GM12801 (cell line): ENCODE measurements around the gene ANKFY1.

Experiments
- TF ChIP-seq, protein P1 (sequence below): IDR thresholded peaks from one replicate; pipeline ENCODE4 v1.5.1; 2011; ENCODE audit warnings: control low read depth; ENCODE audit not compliant: insufficient read length; ENCODE audit errors: extremely low read depth

Gene ANKFY1

DNA sequence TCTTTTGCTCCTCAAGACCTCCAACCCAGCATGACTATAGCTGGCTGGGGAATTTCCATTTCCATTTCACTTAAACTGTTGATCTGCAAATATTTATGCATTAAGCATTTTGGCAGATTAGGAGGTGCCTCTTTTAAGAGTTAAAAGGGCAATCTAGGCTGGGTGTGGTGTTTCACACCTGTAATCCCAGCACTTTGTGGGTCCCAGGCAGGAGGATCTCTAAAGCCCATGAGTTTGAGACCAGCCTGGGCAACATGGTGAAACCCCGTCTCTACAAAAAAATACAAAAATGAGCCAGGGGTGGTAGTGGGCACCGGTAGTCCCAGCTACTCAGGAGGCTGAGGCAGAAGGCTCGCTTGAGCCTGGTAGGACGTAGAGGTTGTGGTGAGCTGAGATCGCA is 17.1 kb downstream of the ANKFY1 start:
- TF ChIP-seq, protein P1, sequence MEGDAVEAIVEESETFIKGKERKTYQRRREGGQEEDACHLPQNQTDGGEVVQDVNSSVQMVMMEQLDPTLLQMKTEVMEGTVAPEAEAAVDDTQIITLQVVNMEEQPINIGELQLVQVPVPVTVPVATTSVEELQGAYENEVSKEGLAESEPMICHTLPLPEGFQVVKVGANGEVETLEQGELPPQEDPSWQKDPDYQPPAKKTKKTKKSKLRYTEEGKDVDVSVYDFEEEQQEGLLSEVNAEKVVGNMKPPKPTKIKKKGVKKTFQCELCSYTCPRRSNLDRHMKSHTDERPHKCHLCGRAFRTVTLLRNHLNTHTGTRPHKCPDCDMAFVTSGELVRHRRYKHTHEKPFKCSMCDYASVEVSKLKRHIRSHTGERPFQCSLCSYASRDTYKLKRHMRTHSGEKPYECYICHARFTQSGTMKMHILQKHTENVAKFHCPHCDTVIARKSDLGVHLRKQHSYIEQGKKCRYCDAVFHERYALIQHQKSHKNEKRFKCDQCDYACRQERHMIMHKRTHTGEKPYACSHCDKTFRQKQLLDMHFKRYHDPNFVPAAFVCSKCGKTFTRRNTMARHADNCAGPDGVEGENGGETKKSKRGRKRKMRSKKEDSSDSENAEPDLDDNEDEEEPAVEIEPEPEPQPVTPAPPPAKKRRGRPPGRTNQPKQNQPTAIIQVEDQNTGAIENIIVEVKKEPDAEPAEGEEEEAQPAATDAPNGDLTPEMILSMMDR, result no peak

DNA sequence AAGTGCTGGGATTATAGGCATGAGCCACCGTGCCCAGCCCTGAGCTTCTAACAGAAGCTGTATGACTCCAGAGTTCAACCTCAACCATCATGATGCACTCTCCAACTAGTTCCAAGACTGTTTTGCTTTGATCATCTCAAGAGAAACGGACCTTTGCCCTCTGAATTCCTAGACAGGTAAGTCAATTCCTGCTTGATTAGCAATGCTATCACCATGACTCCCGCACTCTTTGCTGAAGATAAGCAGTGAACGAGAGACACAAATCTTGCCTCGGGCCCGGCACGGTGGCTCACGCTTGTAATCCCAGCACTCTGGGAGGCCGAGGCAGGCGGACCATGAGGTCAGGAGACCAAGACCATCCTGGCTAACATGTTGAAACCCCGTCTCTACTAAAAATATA is 22.2 kb downstream of the ANKFY1 start:
- TF ChIP-seq, protein P1, result no peak

DNA sequence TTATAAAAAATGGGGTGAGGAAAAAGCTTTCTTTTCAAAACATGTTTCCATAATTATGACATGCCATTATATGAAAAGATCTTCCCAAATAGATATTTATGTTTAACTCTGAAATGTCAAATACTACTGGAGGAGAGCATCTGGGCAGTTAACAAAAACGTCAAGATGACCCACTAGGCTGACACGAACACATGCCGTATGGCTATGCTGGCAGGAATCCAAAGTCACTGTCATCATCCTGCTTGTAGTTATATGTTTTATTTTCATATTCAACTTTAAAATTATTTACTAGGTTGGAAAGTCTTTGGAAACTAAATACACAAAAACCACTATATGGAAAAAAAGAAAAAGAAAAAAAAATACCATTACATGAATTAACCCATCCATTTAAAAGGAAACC is 27.3 kb downstream of the ANKFY1 start:
- TF ChIP-seq, protein P1, result no peak

DNA sequence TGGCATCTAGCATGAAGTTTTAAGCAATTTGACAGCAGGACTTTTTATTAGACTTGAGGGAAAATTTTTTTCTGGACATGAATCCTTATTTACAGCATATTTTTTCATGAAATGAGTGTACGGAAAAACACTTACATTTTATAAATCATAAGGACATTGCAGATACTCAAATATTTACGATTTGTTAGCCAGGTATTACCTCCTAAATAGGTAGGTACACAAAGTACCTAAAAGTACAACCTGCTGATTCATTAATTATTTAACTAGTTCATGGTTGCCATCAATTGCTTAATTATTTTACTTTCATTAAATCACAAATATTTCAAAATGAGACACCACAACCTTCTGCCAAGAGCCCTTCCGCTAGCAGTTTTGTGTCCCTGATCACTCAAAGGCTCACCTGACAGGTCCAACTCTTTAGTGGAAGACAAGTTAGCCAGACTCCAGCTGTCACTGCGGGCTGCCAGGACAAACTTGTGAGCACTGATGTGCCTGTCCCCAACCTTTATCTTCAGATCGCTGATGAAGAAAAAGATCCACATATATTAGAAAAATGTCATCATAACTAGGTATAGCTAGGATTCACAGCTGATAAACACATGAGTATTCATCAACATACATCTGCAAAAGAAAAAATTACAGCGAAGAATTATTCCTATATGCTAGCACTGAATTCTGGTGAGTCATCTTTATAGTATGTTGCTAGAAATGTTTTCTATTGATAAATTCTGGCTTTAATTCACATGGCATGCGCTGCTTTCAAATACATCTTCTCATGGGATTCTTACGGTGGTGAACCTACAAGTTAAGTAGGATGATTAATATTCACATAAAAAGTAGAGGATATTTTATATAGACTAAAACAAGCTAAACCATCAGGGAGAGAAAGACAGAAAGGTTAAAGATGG is 28.2 kb downstream of the ANKFY1 start:
- TF ChIP-seq, protein P1, result no peak

DNA sequence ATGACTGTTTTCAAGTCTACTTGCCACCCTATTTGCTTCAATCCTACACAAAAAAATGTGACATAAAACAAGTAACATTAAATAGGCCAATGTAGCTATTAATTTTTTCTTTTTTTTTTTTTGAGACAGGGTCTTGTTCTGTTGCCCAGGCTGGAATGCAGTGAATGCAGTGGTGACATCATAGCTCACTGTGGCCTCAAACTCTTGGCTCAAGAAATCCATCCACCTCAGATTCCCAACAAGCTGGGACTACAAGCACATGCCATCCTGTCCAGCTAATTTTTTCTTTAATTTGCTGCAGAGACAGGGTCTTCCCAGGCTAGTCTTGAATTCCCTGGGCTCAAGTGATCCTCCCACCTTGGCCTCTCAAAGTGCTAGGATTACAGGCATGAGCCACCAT is 29.4 kb downstream of the ANKFY1 start:
- TF ChIP-seq, protein P1, result no peak

DNA sequence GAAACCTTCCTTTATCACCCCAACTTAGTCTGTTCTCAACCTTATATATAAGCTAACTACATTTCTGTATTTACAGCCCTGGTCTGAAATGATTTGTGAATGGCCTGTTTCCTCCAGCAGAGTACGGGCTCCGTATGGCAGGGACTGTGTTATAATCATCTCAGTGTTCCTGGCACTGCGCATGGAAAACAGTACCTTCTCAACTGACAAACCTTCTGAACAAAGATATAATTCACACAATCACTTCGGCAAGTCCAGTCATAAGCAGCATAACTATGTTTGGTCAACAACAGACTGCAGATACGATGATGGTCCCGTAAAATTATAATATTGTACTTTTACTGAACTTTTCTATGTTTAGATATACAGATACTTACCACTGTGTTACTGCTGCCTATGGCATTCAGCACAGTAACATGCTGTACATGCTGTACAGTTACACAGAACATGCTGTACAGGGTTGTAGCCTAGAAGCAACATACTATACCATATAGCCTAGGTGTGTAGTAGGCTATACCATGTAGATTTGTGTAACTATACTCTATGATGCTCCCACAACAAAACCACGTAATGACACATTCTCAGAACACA is 30.0 kb downstream of the ANKFY1 start:
- TF ChIP-seq, protein P1, result no peak

DNA sequence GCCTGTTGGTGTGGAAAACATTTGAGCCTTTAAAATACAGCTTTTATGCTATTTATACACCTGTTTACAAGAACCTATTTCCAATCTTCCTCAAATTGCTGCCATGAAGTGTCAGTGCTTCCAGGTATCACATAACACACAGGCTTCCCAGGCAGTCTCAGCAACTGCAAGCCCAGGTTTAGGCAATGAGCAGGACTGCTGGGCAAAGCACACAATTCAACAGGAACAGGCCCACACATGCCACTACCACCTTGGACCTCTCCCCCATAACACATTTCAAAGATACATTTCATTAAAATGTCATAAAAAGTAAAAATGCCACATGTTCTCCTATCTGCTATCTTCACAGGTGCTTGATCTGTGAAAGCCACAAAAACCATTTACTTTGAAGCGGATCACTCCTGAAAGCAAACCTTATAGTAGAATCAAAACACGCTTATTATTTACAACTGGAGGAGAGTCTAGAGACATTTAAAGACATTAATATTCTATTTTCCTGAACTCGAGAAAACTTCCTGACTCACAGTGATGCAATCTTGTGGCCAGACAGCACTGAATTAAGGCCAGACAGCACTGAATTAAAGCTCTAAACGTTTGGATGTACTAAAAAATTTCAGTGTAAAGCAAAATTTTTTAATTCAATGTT is 31.5 kb downstream of the ANKFY1 start:
- TF ChIP-seq, protein P1, result no peak
